IPS DF 19.7 (cell line): ENCODE results near the gene TJP3.

ENCODE experiments used
- DNase-seq: peaks from one replicate; pipeline ENCODE4 v3.0.0-alpha.2; 2013; ENCODE audit warnings: low read depth, low spot score

The TJP3 gene

DNA sequence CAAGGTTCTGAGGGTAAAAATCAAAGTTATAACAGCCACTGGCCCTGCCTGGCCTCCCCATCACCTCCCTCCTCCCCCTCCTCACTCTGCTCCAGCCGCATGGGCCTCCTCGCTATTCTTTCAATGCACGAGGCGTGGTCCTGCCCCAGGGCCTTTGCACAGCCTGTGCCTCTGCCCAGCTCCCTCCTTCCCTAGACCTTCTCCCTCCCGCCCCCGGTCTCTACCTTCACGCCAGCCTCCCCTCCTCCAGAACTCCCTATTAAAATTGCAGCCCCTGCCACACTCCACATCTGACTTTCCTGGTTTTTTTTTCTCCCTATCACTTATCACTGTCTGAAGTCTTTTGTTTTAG lies 60.5 kb downstream of the TJP3 start:
- no peak for DNase-seq

DNA sequence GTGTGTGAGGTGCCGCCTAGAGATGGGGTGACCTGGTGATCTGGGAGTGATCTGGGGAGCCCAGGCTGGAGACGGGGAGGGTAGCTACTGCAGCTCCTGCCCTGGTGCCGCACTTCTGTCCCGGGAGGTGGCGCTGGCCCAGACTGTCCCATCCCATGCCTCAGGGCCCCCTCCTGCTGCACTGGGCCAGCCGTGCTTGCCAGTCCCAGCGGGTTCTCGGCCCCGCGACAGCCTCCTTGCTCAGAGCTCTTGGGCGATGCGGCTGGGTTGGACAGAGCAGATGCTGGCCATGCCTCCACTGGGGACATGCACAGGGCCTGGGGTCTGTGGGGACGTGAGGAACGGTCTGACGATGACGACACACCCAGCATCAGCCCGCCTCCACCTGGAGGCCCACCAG lies 61.3 kb downstream of the TJP3 start:
- DNase-seq, result no peak

GRCh38 chr19:3770136-3770999 lies 62.2 kb downstream of the TJP3 start:
- no peak for DNase-seq

DNA sequence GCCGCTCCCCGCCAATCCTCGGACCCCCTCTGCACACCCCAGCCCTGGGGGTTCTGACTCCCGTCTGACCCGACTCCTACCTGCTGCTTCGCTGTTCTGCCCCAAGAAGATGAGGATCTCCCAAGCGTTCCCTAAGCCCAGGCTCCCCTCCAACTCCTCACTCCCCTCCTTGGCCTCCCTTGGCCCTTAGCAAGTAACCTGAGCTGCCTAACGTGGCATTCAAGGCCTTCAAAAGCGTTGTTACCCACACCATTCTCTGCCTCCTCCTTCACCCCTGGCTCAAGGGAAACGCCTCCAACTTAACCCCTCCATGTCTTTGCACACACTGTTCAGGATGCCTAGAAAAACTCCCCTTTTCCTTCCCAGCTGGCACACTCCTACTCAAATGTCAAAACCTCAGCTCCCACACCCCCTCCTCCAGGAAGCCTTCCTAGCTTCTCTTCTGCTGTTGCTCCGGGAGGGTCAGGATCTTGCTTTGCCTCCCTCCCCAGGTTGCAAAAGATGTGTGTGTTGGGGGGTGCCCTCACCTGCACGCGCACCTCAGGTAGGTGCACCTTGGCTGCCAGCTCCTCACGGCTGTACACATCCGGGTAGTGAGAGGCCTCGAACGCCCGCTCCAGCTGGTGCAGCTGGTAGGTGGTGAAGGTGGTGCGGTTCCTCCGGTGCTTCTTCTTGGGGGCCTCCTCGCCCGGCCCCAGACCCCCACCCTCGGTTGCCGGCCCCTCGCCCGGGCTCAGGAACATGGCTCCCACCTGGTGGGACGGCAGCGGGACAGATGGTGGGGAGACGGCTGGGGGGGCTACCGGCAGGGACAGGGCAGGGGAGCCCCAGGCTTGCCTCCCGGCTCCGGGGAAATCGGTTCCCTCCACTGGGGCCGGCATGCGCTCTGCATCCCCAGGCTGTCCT lies 63.1 kb downstream of the TJP3 start:
- DNase-seq, result peak; percentile 25

GRCh38 chr19:3771906-3772455 lies 63.8 kb downstream of the TJP3 start, which contains the start of gene RAX2:
Gene RAX2, minus strand, starts transcription at chr19:3772228. Its CDS starts 486 bp downstream, at chr19:3771742.
- DNase-seq, result no peak

DNA sequence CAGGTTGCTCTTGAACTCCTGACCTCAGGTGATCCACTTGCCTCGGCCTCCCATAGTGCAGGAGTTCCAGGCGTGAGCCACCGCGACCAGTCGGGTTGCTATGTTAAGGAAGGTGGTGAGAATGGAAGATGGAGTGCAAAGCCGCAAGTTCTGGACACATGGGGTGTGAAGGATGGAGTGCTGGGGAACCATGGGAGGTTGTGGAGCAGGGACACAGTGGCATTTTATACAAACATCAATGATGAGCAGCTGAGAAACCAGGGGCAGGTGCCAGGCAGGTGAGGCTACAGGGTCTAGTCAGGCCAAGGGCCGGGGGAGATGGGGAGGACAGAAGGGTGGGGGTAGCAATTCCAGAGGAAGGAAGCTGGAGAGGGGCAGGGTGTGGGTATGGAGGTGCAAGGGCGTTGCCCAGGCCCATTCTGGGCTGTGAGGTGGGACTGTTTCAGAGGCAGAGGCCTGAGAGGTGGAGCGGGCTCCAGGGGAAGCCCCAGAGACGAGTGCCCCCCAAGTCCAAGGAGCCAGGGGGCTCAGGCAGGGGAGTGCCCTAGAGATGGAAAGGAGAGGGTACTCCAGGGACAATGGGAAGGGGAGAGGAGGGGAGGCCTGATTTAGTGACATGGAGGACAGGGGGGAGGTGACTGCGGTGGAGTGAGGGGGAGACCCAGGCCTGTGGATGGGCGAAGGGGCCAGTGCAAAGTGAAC lies 65.8 kb downstream of the TJP3 start:
- DNase-seq, result no peak

- no peak for DNase-seq
Observed at GRCh38 chr19:3774621-3775373, 66.6 kb downstream of the TJP3 start.

GRCh38 chr19:3775374-3775711 lies 67.2 kb downstream of the TJP3 start:
- no peak for DNase-seq

- DNase-seq, result no peak
Observed at GRCh38 chr19:3775831-3776230, 67.6 kb downstream of the TJP3 start.

GRCh38 chr19:3776479-3777040 lies 68.4 kb downstream of the TJP3 start:
- DNase-seq, result no peak

DNA sequence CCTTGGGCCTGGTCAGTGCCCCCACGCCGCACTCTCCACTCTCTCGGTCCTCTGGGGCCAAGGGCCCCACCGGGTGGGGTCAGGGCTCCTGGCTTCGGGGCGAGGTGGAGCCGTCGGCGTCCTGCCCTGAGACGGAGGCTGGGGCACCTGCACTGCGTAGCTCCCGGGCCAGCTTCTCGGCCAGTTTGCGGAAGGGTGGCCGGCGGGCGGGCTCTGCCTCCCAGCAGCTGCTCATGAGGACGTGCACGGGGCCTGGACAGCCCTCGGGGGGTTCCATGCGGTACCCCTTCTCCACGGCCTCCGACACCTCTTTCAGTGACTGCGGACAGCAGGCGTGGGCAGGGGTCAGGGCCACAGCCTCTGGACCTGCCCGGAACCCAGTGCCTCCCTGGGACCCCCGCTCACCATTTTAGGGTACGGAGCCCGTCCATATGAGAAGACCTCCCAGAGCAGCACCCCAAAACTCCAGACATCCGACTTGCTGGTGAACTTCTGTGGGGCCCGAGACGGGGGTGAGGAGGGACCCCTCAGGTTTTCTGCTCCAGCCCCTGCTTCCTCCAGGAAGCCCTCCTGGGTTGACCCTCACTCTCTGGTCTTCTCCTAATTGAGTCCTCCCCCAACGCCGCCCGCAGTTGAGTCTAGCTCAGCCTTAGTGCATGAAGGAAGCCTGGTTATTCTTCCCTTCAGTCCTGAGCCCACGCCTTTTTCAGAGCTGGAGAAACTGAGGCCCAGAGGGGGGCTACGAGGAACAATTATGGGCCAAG lies 70.1 kb downstream of the TJP3 start:
- no peak for DNase-seq

DNA sequence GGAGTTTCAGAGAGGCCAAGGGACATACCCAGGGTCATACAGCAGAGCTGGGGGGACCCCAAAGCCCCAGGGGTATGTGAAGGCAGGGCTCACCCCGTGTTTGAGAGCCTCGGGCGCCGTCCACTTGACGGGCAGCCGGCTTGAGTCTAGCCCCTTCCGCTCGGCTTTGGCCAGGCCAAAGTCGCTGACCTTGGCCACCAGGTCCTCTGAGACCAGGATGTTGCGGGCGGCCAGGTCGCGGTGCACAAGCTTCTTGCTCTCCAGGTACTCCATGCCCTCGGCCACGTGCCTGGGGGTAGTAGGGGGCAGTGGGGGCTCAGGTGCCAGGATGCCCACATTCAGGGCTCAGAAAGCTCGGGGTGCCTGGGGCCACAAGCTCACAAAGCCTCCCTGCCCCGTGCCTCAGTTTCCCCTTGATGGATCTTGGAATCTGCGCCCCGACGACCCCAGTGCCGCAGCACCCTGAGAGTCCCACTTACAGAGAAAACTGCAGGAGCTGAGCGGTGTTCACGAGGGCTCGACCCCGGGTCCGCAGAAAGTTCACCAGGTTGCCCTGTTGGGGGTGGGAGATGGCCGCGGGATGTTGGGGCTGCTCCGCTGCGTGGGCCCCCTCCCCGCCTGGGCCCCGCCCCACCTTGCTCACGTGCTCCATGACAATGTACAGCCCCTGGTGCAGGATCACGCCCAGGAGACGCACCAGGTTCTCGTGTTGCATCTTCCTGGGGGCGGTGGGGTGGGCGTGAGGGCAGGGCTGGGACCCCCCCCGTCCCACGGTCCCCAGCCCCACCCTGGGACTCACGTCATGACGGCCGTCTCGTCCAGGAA lies 70.9 kb downstream of the TJP3 start:
- DNase-seq, result no peak

DNA sequence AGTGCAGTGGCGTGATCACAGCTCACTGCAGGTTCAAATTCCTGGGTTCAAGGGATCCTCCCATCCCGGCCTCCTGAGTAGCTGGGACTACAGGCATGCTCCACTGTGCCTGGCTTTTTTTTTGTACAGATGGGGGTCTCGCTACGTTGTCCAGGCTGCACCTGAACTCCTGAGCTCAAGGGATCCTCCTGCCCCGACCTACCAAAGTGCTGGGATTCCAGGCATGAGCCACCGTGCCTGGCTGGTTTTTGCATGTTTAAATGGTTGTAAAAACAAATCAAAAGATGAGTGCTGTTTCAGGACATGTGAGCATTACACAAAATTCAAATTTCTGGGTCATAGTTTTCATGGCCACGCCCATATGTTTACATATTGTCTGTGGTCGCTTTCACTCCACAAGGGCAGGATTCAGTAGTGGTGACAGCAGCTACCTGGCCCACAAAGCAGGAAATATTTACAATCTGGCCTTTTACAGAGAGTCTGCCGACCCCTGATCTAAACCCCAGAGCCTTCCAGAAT lies 72.7 kb downstream of the TJP3 start:
- no peak for DNase-seq

DNA sequence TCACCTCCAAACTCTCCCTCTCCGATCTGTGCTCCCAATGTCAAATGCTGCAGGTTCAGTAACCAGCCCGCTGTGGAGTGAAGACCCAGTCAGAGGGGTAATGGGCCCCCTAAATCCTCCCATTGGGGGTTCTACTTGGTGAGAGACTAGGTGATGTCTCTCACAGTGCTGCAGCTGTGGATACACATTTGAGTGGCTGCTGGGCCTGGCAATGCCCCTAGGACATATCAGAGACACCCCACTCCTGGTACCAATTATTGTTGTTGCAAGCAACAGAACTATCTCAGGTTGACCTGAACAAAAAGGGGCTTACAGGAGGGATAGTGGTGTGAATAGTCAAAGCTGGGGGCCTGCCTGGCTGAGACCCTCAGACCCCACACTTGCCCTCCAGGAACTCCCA lies 73.4 kb downstream of the TJP3 start:
- DNase-seq, result no peak

DNA sequence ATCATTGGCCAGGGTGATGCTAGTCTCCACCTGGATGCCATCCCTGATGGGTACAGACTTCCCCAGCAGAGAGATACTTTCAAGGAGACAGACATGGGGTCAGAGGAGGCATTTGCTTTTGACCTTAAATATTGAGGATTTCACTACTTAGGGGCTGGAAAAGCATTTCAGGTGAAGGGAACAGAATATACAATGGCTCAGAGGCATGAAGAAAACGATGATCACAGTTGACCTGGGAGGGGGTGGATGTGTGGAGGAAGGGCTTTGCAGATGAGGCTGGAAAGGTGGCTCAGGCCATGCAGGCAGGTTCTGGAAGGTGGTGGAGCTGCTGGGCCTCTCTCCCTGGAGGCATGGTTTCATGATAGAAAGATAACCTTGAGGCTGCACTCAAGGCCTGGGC lies 74.1 kb downstream of the TJP3 start:
- DNase-seq, result no peak

DNA sequence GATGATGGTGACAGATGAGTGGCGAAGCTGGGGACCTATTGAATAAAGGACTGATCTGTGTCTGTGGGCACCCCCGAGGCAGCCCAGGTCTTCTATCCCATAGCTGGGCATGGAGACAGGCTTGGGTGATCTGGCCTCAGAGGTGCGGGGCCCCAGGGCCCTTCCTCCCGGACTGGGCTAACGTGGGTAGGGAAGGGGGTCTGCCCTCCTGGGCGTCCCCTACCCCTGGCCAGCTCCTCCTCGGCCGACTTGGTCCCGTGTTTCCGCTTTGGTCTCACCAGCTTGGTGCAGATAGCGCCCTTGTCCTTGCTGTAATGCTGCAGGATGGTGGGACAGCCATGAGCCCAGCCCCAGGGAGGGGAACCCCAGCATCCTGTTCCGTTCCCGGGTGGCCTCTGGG lies 74.7 kb downstream of the TJP3 start:
- no peak for DNase-seq

DNA sequence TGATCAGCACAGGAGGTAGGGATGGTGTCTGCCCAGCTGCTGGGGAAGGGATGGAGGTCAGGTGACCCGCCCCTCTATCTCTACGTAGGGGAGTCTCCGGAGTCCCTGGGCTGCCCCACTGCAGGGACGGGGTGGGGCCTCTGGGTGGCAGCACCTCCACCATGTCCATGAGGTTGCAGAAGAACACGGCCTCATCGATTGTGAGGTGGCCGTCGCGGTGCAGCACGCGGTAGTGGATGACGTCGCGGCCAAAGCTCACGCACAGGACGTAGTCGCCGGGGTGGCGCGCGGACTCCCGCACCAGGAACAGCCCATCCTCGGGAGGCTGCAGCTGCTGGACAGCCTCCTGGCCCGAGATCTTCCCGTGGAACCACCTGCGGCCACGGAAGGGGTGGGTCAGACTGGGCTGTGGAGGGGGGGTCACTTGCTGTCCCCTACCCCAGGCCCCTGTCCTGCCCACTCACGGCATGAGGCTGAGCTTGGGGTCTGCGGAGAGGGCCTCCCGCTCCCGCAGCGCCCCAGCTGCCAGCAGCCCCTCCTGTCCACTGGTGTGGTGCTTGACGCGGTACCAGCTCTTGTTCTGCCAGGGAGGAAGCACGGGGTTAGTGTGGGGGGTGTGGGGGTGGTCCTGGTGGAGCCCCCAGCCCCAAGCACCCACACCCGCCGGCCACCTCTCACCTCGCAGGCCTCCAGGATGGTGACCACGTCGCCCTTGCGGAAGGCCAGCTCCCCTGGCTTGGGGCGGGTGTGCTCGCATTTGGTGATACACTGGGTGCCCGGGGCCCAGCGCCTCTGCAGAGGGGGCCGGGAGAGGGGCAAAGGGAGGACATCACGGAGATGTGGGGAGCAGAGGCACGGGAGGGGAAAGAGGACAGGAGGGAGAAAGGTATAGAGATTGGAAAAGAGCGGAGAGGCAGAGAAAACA lies 75.7 kb downstream of the TJP3 start:
- no peak for DNase-seq
